Measurements from ENCODE around the gene MYO1F.
"Not testable (repeated sequence)": the region's sequence is repeated elsewhere in the genome, so short reads cannot be mapped to it uniquely, and the experiment has no call there.

MYO1F gene

DNA sequence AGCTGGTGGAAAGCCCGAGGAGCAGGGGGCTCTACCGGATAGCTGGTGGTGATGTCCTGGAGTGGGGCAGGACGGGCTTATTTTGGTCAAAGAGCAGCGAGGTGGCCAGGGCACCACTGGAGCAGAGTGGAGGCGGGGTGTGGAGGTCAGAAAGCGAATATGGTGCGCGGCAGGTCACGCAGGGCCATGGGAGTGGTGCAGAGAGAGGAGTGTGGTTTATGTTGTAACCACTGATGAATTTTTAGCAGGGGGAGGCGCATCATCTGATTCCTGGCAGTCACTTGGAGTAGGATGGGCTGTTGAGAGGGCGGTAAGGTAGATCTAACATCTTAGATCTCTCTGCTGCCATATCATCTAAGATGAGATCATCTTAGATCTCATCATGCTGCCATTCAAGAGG lies 61.9 kb downstream of the MYO1F start:
- DNase-seq (ENCODE audit: low read depth), result peak; percentile 48

DNA sequence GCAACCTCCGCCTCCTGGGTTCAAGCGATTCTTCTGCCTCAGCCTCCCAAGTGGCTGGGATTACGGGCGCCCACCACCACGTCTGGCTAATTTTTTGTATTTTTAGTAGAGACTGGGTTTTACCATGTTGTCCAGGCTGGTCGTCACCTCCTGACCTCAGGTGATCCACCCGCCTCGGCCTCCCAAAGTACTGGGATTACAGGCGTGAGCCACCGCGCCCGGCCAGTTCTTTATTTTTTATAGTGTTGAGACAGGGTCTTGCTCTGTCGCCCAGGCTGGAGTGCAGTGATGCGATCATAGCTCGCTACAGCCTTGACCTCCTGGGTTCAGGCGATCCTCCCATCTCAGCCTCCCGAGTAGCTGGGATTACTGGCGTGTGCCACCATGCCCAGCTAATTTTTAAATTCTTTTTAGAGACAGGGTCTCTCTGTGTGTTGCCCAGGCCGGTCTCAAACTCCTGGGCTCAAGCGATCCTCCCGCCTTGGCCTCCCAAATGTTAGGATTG lies 62.7 kb downstream of the MYO1F start:
- not testable (repeated sequence) for DNase-seq (ENCODE audit: low read depth)

DNA sequence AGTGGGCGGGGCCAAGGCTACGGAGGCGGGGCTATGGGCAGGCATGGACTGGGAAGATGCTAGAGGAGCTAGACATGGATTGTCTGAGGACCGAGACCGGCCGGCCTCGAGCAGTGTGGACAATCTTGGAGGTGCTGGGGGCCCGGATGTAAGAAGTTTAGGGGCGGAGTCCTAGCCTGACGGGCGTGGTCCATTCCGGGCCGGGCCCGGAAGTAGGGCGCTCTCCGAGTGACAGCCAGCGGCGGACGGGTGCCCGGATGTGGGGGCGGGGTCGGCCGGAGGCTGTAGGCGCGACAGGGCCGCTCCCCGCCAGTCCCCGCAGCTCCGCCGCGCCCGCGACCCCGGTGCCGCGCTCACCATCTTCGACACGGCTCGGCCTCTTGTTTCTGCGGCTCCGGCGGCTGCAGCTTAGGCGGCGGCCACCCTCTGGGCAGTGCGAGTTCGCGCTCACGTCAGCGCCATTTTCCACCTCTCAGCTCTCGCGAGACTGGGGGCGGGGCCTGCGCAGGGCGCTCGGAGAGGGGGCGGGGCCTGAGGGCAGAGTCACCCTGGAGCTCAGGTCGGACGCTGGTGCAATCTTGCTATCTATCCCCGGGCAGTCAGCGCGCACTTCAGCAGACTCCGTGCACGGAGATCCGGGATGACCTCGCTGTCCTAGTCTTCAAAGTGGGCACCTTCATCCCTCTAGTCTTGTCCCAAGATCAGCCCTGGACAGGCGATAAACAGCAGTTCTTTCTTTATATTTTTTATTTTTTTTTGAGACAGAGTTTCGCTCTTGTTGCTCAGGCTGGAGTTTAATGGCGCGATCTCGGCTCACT lies 63.3 kb downstream of the MYO1F start, which contains the start of gene ZNF414:
ZNF414 (minus strand) TSS at position 481 of the 818 bp plus-strand sequence; CDS start at position 360, 121 bp downstream.
- peak; percentile 97 for DNase-seq (ENCODE audit: low read depth)

DNA sequence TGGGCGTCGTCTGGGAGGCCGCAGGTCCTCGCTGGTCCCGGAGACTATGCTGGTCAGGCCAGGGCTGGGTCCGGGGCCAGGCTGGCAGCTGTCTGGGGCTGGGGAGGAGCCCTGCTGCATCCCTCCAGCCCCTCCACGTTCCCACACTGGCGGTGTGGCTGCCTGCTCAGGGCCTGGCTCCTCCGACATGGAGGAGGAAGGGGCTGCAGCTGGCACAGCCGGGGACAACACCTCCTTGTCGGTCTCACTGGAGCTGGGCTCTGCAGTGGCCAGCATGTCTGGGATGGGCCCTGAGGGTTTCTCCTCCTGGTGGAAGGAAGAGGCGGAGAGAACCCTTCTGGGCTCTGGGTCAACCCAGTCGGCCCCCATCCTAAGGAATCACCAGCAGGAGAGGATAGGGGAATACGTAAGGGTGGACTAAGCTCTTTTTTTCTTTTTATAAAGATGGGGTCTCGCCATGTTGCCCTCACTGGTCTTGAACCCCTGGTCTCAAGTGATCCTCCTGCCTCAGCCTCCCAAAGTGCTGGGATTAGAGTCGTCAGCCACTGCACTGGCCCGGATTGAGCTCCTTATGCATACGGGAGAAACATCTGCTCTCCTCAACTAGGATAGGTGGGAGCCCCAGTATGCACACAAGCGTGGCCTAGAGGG lies 64.1 kb downstream of the MYO1F start:
- no peak for DNase-seq (ENCODE audit: low read depth)

DNA sequence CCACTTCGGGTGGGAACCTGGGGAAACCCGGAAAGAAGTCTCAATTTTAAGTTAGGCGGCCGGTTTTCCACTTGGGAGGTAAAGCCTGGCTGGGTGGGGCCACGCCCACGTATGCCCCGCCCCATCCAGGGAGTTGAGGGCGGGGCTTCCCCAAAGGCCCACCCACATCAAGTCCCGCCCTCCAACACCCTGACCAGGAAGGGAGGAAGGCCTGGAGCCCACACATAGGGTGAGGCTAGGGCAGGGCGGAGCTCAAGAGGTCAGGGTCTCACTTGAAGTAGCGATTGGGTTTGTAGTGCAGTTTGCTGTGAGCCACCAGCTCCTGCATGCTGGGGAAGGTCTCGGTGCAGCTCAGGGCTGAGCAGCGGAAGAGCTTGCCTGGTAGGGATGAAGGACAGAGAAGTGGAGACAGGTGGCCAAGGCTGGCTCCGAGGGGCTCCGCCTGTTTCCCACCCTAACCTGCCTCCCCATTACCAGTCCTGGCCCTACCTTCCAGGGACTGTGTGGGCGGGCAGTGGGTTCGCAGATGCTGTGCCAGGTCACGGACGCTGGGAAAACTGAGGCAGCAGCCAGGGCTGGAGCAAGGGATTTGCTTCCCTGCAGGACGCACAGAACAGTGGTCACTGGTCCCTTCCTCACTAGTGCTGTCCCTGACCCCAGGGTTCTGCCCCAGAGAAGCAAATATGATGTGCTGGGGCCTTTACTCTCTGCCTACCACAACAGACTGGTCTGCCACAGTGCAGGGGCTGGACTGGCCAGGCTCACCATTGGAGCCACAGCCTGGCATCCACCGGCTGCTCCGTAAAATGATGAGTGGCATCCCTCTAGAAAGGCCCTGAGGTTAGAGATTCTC lies 64.9 kb downstream of the MYO1F start:
- DNase-seq (ENCODE audit: low read depth), result no peak

DNA sequence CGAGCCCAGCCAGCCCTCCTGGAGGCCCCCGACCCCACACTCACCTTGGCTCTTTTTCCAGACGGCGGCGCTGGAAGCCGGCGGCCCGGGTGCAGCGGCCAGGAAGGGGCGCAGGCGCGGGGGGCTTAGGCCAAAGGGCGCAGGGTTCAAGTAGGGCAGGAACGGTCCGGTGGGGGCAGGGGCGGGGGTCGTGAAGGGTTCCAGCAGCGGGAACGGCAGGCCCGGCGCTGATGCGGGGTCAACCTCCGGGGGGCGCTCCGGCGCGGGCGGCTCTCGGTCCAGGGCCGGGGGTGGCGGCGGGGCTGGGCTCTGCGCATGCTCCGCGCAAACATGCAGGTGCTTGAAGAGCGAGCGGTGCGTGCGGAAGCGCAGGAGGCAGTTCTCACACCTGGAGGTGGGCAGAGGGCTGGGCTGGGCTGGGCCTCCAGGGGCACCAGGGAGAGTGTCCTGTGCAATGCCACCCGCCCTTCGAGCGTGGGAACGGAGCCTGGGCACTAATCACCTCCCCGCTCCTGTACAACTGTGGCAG lies 65.6 kb downstream of the MYO1F start:
- no peak for DNase-seq (ENCODE audit: low read depth)

DNA sequence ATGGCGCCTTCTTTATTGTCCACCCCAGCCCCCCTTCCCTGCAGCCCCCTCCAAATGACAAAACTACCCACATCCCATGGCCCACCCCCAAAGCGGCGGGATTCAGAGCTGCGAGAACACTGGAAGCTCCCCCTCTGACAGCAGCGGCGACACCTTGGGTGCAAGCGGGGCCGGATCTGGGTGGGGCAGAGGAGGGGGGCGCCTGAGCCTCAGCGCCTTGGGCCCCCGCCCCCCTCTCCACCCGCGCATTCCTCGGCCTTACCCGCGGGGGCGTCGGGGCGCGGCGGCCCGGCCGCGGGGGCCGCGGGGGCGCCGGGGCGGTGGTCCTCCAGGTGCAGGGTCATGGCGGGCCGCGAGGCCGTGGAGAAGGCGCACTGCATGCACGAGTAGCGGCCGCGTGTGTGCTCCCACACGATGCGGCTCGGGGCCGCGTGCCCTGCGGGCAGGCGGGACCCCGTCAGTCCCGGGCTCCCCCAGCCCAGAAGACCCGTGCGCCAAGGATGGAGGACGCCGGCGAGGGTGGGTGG lies 66.6 kb downstream of the MYO1F start:
- DNase-seq (ENCODE audit: low read depth), result no peak

DNA sequence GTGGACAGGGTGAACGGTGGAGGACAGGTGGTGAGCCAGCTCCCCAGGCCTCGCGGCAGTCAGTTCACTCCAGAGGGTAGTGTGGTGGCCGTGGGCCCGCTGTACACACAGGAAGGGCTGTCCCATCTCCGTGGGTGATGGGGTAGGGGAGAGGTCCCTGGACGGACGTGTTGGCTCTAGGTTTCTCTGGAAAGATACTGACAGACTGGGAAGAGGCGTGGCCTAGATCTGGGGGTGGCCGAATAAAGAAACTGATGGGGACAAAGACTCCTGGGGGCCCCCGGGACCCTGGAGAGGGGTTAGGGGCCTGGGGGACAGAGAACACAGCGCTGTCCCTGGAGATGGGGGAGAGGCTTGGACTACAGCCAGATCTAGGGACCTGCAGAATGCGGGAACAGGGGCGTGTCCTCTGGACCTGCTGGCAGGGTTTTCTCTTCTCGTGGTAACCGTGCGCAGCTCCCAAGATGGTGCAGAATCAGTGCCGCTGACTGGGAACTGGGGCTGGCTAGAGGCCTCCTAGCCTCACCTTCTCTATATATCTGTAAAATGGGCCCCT lies 70.8 kb downstream of the MYO1F start:
- no peak for DNase-seq (ENCODE audit: low read depth)

DNA sequence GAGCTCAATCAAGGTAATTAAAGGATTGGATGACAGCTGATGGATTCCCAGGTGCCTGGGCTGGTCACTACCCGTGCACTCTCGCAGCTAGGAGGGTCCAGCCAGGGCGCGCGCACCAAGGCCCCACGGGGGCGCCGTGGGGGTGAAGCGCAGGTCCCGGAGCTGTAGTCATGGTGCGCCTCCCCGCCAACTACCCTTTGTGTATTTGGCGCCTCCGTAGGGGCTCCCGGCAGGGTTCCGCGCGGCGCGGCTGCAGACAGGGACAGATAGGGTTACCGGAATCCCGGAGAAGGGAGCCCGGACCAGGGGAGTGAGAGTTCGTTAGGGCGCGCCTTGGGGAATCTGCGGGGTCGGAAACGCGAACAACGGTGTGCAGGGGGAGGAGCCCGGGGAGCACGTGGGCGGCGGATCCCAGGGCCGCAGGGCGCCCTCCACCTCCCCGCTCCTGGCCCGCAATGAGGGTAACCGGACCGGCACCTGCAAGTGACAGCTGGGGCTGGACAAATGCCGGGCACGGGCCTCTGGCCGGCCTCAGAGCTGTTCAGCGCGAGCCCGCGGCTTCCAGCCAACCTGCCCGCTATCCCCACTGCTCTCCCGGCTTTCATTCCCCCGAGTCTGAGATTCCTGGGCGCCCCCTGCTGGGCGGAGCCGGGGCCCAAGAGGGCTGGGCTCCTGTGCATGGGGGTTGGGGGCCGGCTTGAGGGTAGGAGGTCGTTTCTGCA lies 71.4 kb downstream of the MYO1F start:
- DNase-seq (ENCODE audit: low read depth), result peak; percentile 63

DNA sequence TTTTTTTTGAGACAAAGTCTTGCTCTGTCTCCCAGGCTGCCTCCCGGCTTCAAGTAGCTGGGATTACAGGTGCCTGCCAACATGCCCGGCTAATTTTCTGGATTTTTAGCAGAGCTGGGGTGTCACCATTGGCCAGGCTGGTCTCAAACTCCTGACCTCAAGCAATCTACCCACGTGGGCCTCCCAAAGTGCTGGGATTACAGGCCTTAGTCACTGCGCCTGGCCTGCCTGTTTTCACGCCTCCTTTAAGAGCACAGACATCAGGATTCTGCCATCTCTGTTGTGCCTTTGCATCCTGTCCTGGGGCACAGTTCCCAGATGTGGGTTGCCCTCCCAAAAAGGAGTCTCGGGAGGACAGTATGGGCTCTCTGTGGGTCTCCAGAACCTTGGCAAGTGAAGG lies 72.3 kb downstream of the MYO1F start:
- no peak for DNase-seq (ENCODE audit: low read depth)

DNA sequence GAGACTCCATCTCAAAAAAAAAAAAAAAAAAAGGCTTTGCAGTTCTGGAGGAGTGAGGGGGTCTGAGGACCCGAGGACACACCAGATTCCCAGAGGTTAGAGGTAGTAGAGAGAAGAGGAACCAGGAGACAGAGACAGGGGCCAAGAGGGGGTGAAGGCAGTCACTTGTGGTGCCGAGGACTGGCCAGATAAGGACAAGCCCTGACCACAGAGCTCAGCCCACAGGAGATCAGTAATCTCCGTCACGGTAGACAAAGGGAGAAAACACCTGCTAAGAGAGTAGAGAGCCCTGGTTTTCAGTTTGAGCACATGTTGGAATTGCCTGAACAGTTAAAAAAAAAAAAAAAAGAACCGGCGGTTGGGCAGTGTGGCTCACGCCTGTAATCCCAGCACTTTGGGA lies 73.1 kb downstream of the MYO1F start:
- no peak for DNase-seq (ENCODE audit: low read depth)

DNA sequence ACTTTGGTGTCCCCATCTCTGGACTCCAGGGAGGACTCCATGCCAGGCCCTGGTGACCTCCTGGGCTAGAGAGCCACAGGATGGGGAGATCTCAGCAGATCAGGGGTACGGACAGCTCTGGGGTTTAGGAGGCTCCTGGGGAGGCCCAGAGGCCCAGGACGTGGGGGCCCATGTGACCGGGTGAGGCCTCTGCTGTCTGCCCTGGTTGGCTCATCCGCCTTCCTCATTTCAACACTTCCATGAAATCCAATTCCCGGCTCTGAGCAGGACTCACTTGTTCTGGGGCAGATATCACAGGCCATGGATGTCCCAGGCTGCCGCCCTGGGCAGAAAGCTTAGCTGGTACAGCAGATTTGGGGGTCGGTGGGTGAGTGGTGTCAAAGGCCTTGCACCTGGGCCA lies 73.7 kb downstream of the MYO1F start:
- DNase-seq (ENCODE audit: low read depth), result no peak

DNA sequence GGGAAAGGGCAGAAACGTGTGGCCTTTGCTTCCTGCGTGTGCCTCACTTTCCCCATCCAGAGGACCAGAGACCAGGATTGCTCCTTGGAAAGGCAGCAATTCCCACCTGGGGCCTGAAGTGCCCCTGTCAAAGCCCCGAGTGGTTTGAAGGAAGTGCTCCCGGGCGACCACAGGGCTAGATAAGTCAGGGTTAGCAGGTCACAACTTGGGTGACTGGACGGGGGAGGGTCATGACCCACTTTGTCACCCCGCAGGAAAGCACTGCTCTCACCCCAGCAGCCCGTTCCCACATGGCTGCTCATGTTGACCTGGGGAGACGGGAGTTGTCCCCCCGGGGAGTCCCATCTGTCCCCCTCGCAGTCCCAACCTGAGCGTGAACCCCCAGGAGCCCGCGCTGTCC lies 75.3 kb downstream of the MYO1F start:
- no peak for DNase-seq (ENCODE audit: low read depth)

DNA sequence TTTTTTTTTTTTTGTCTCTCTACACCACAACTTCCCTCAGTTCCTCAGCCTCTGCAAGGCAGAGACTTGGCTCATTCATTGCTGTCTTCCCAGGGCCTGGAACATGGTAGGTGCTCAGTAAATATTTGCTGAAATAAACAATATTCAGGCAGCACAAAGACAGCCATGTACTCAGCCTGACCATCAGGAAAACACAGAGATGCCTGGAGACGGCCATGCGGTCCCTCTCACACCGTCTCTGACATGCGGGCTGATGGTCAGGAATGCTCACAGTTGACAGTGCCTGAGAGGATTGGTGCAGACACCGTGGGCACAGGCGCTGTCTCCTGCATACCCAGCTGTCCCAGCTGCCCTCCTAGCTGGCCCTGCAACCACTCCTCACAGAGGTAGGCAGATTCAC lies 75.7 kb downstream of the MYO1F start:
- no peak for DNase-seq (ENCODE audit: low read depth)

DNA sequence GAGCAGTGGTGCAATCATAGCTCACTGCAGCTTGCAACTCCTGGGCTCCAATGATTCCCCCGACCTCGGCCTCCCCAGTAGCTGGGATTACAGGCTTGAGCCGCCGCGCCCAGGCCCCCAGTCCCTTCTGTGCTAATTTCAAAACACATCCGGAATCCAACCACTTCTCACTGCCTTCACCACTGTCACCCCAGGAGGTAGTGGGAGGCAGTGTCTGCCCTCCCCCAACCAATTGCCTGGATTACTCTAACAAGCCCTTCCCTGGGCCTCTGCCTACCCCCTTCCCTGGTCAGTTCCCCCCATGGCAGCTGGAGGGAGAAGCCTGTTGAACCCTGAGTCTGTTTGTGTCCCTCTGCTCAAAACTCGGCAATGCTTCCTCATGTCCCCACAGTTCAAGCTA lies 77.1 kb downstream of the MYO1F start:
- DNase-seq (ENCODE audit: low read depth), result no peak

DNA sequence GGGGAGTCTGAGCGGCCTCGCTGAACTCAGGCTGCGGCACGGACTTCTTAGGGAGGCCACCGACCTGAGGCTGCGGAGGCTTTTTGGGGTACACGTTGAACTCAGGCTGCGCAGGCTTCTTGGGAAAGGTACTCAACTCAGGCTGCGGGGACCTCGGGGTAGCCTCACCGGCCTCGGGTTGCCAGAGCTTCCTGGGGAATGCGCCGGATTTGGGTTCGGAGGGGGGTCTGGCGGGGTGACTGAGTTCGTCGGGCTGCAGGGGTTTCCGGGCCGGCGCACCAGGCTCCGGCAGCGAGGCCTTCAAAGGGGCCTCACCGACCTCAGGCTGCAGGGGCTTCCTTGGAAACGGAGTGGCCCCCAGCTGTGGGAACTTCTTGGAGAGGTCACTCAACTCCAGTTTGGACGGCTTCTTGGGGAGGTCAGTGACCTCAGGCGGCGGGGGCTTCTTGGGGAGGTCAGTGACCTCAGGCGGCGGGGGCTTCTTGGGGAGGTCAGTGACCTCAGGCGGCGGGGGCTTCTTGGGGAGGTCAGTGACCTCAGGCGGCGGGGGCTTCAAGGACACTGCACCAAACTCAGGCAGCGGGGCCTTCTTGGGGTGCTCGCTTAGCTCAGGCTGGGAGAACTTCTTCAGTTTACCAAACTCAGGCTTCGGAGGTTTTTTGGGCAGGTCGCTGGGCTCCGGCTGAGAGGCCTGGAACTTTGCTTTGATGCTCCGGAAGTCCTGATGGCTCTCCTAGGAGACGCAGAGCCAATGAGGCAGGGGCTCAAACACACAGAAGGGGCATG lies 78.0 kb downstream of the MYO1F start:
- no peak for DNase-seq (ENCODE audit: low read depth)

DNA sequence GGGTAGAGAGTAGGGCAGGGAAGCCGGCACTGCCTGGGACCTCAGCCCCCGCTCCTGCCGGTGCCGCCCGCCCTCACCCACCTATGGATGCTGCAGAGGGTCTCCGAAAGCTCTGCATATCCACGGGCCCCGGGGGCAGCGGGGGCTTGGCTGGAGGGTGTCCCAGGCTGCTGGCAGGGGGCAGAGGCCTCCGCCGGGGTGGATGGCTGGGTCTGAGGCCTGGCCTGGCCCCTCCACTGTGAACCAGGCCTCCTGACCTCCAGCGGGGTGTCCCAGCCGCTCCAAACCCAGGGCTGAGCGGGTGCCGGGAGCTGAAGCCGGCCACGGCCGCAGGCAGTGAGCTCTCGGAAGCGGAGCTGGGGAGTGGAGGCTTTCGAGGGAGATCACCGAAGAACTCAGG lies 78.9 kb downstream of the MYO1F start:
- no peak for DNase-seq (ENCODE audit: low read depth)

DNA sequence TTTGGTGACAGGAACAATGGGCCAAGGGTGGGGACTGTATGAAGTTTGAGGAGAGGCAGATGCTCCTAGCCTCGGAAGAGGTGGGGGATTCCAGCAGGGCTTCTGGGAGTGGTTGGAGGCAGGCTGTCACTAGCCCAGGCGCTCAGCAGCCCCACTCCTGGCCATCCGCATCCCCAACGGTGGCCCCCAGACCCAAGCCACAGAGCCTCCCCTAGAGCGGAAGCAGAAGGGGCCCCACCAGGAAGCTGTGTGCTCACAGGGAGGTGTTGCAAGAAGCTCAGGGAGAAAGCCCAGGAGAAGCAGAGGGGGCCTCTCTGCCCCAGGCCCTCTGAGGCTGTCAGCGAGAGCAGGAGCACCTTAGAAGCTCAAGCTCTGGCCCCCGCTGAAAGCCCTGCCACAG lies 83.1 kb downstream of the MYO1F start:
- no peak for DNase-seq (ENCODE audit: low read depth)

DNA sequence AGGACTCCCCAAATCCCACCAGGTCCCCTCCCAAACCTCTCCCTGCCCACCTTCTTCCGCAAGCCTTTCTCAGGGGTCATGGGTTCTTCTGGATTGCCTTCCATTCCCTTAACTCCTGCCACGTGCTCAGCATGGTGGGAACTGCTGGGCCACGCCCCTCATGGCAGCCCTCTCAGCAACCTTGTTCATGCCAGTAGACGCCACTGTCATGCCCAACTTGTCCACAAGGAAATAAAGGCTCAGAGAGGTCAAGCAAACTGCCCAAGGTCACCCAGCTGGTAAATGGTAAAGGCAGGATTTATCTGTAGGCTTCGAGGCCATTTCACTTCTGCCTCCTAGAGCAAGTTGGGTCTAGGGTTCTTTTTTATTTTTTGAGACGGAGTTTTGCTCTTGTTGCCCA lies 85.7 kb downstream of the MYO1F start:
- DNase-seq (ENCODE audit: low read depth), result no peak

DNA sequence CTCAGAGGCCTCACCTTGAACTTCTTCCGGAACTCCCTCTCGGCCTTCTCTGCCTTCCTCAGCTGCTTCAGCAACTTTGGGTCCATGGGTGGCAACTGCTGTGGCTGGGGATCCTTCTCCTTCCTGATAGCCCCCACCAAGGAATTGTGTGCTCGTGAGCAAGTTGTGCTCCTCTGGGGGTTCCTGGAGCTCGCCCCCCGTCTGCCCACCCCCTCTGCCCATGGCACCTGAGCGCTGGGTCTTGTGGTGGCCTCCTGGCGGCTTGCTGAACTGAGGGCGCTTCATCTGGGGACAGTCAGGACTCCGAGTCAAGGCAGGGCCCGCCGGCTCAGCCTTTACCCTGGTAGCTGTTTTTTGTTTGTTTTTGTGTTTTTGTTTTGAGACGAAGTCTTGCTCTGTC lies 86.4 kb downstream of the MYO1F start:
- no peak for DNase-seq (ENCODE audit: low read depth)

Measured in activated T-cell treated with anti-CD3 and anti-CD28 coated beads for 24 hours (primary cell).